ENCODE measurements around the gene TRMT2B.

The TRMT2B gene, protein sequence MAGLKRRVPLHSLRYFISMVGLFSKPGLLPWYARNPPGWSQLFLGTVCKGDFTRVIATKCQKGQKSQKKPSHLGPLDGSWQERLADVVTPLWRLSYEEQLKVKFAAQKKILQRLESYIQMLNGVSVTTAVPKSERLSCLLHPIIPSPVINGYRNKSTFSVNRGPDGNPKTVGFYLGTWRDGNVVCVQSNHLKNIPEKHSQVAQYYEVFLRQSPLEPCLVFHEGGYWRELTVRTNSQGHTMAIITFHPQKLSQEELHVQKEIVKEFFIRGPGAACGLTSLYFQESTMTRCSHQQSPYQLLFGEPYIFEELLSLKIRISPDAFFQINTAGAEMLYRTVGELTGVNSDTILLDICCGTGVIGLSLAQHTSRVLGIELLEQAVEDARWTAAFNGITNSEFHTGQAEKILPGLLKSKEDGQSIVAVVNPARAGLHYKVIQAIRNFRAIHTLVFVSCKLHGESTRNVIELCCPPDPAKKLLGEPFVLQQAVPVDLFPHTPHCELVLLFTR

DNA sequence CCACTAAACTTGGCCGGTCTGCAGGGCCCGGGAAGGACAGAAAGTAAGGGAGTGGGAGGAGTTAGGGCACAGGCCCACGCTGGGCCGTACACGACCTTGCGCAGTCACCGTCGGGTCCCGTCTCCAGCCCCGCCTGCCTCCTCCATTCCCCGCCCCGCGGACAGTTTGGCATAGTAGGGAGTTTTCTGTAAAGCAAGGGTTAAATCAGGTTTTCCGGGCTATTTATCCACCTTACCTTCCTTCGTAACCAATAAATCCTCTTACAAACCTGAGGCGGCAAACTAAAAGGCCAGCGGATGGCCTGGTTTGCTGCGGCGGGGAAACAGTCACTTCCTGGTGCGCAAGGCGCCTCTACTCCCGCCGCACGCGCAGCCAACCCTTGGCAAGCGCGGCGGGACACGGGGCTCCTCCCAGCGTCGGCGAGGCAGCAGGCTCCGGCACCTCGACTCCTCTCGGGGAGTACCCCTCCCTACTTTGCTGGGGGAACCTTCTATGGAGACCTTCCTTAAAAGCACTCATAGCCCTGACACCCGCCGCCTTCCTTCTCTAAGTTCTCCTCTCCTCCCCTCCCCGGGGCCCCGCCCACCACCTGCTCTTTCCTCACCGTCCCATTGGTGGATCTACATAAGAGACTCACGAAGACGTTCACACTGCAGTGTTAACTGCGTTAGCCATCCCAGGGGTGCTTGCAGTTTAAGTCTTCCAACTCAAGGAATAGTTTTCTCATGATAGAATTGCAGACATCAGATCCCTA lies at the start of gene TRMT2B:
Gene TRMT2B (minus strand): TSS at position 563 of the 754 bp plus-strand sequence. CDS start 9,822 bp downstream, outside the sequence.
- TF ChIP-seq, protein P1, sequence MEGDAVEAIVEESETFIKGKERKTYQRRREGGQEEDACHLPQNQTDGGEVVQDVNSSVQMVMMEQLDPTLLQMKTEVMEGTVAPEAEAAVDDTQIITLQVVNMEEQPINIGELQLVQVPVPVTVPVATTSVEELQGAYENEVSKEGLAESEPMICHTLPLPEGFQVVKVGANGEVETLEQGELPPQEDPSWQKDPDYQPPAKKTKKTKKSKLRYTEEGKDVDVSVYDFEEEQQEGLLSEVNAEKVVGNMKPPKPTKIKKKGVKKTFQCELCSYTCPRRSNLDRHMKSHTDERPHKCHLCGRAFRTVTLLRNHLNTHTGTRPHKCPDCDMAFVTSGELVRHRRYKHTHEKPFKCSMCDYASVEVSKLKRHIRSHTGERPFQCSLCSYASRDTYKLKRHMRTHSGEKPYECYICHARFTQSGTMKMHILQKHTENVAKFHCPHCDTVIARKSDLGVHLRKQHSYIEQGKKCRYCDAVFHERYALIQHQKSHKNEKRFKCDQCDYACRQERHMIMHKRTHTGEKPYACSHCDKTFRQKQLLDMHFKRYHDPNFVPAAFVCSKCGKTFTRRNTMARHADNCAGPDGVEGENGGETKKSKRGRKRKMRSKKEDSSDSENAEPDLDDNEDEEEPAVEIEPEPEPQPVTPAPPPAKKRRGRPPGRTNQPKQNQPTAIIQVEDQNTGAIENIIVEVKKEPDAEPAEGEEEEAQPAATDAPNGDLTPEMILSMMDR (IDR thresholded peaks at IDR 0.05; ENCODE audit: low read depth, low read length) = no peak; the same call in 1 of the 2 replicates
- peak; percentile 10 for DNase-seq (ENCODE audit: extremely low read depth, low read depth)

DNA sequence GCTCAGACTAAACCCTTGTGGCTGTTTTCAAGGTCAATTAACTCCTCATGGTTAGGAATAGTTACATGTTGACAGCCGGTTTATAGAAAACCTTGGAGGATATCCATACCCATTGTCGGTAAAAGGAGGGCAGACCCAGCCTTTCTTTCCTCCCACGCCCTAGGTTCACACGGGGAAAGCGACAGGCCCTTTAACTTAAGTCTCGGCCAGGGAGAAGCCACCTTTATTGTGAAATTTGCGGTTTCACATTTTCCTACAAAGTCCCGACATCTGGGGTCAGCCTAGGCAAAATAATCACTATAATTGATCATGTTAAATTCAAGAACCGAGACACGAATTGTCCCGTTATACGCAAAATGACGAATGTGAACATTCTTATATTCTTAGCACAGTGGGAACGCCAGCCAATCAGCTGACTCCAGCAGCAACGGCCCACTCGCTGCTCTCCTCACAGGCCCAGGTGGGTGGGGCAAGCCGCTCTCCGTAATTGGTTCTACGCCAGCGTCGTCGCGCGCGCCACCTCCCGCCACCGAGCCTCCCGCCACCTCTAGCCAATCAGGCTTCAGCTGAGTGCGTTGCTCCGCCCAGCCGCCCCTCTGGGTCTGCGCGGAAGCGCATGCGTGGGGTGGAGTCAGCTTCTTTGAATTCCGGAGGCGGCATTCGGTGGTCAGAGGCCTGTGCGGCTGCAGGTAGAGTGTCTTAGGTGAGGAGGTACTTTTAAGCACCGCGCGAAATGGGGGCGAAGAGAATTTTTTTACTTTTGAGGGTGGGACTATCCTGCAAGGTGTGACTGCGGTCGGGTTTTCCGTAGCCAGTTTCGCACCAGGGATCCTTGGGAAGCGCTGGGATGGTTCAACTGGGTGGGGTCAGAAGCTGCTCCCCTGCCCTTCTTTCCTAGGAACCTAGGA lies 45.9 kb upstream of the TRMT2B start, which contains the start of gene CENPI:
Gene CENPI (plus strand): TSS at position 659 of the 908 bp plus-strand sequence. CDS start 2,867 bp downstream, outside the sequence.
- DNase-seq (ENCODE audit: extremely low read depth, low read depth) = peak; percentile 70
- TF ChIP-seq, protein P1 (IDR thresholded peaks at IDR 0.05; ENCODE audit: low read depth, low read length) = no peak

DNA sequence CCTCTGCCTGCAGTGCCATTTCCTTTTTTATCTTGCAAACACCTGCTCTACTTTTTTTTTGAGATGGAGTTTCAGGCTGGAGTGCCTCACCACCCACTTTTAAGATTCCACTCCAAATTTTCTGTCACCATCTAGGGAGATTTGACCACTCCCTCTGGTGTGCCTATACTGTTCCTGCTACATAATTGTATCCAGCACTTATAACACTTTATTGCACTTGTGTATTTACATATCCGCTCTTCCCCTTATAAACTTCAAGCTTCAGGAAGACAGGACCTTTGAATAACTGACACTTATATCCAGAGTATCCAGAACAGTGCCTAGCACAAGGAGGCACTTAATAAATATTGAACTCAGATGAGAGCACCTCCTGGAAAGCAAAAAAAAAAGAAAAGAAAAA lies 39.9 kb upstream of the TRMT2B start:
- no peak for DNase-seq (ENCODE audit: extremely low read depth, low read depth)
- TF ChIP-seq, protein P1 (IDR thresholded peaks at IDR 0.05; ENCODE audit: low read depth, low read length) = no peak

DNA sequence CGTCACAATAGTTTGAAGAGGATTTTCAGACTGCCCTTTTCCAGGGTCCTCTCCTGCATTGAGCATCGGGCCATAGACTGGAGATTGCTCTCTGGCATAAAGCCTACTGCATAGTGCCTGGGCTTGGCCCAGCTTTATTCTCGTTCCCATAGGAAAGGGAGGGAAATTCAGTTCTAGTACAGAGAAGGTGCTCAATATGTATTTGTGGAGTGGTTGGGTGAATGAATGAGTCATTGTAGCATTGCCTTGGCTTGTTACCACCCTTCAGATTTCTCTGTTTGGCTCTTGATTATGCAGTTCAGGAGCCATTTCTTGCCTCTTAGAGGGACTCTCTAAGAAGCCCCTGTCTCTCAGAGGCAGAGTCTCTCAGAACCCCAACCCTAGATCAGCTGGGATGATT lies 29.3 kb upstream of the TRMT2B start:
- TF ChIP-seq, protein P1 (IDR thresholded peaks at IDR 0.05; ENCODE audit: low read depth, low read length) = no peak
- no peak for DNase-seq (ENCODE audit: extremely low read depth, low read depth)

DNA sequence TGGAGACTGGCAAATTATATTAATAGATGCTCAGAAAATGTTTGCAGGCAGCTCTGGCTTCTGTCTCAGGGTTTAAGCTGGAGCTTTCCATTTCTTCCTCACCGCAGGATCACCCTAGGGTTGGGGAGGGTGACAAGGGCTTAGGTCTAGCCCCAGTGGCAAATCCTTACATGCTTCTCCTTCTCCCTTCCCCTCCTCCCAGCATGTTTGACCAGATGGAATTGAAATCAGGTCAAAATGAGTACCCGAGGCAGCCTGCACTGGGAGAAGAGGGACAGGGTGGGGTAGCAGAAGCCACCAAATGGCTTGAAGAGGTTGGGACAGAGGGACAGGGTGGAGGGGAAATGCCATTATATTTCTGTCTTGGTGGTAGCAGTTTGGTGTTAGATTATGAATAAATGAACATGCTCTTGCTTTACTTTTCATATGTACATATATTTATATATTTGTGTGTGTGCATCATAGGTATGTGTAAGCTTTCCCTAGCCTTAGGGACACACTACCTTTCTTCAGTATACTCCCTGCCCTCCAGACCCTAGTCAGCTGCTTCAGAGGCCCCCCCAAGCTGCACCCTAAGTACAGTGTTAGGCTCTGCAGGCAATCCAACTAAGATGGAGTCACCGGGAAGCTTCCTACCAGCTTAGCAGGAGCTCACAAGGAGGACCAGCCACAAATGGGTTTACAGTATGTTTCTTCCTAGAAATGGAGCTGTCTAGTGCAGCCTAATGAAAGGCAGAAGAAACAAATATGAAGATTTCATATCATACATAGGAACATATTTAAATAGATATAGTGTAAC lies 28.6 kb upstream of the TRMT2B start:
- TF ChIP-seq, protein P1 (IDR thresholded peaks at IDR 0.05; ENCODE audit: low read depth, low read length) = no peak
- DNase-seq (ENCODE audit: extremely low read depth, low read depth) = no peak

DNA sequence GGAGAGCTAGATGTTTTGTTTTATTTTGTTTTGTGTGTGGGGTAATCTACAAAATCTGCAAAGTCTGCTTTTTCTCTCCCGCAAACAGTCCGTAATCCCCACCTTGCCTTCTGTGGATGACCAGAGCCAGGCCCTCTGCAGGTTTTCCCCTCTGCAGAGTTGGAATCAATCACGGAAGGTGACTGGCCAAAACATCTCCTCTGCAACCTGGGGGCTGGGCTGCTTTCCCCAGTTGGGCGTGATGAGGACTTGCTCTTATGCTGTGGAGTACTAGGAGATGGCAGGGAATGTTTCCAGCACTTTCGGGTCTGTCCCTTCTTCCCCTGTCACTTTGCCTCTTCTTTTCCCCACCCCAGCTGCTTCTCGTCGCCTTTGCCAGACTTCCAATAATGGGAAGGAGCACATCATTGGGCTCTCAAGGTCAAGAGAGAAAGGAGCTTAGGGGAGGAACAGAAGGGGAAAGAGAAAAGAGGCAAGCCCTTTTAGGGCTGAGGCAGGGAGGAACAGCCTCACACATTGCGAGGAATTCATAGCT lies 27.9 kb upstream of the TRMT2B start:
- no peak for DNase-seq (ENCODE audit: extremely low read depth, low read depth)
- TF ChIP-seq, protein P1 (IDR thresholded peaks at IDR 0.05; ENCODE audit: low read depth, low read length) = no peak

Data from AG09319 (cell line).